ENCODE results near the gene CXCL9.
A peak's percentile ranks its signal among the peaks of the same experiment; 100 is the strongest.
"Not testable (repeated sequence)": the region's sequence is repeated elsewhere in the genome, so short reads cannot be mapped to it uniquely, and the experiment has no call there.

The CXCL9 gene

DNA sequence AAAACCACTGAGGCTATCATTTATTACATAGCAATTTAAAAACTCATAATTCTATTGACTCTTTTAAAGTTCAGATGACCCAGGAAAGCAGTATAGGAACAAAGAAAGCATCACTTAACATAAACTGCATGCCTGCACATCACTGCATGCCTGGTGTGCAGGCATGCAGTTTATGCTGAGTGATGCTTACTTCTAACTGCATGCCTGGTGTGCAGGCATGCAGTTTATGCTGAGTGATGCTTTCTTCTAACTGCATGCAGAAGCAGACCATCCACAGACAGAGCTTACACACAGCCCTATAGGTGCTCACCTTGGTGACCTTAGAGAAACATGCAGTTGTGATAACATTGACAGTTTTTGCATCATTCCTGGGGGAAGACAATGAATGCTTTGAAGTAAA, 33.5 kb downstream of the CXCL9 start (continued):
- TF ChIP-seq ZNF174 (tag by site-specific recombination; IDR thresholded peaks at IDR 0.05): no peak
- TF ChIP-seq, protein P1, sequence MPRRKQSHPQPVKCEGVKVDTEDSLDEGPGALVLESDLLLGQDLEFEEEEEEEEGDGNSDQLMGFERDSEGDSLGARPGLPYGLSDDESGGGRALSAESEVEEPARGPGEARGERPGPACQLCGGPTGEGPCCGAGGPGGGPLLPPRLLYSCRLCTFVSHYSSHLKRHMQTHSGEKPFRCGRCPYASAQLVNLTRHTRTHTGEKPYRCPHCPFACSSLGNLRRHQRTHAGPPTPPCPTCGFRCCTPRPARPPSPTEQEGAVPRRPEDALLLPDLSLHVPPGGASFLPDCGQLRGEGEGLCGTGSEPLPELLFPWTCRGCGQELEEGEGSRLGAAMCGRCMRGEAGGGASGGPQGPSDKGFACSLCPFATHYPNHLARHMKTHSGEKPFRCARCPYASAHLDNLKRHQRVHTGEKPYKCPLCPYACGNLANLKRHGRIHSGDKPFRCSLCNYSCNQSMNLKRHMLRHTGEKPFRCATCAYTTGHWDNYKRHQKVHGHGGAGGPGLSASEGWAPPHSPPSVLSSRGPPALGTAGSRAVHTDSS (tag by site-specific recombination; IDR thresholded peaks at IDR 0.05): no peak
- TF ChIP-seq ZNF155 (tag by site-specific recombination; IDR thresholded peaks at IDR 0.05): no peak
- no peak for TF ChIP-seq RBAK (tag by site-specific recombination; IDR thresholded peaks at IDR 0.05)

DNA sequence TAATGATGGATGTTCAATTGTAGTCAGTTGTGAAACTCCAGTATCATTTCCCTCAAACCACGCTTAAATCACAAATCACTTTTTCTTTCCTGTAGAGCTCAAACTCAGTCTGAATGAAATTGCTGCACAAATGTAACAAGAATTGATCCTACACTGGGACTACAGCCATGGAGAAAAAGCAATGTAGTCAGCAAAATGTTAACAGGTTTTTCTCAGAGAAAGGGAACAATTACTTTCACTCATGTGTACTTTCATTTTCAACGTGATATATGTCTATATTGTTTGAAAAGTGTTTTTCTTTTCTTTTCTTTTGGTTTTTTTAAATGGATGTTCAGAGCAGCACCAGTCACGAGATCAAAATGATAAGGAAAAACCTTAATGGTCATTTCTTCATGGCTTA, 39.2 kb downstream of the CXCL9 start:
- CTCF ChIA-PET: no interaction called here
- no peak overlapping the region for H3K4me3 ChIP-seq (ENCODE audit: low read depth, low read length)
- H3K9me3 ChIP-seq (ENCODE audit: control insufficient read depth, insufficient read depth, low read depth, low read length): no peaks in the 10 kb centered on the region
- H3K4me1 ChIP-seq (ENCODE audit: control insufficient read depth, insufficient read depth, low read length): no peaks in the 10 kb centered on the region
- peaks cover 31 to 97% of the 10 kb centered on the region in 2 experiments for H3K36me3 ChIP-seq (ENCODE audit: control insufficient read depth in 2 of 2, insufficient read depth in 1 of 2, low read length in 2 of 2)
- H3K27ac ChIP-seq (ENCODE audit: extremely low read depth, low read depth, low read length): no peak overlapping the region
- peak; percentile 83 for TF ChIP-seq PRDM1 (tag by site-specific recombination; IDR thresholded peaks at IDR 0.05)
- TF ChIP-seq ZBTB1 (tag by site-specific recombination; IDR thresholded peaks at IDR 0.05): no peak
- TF ChIP-seq, protein P2, sequence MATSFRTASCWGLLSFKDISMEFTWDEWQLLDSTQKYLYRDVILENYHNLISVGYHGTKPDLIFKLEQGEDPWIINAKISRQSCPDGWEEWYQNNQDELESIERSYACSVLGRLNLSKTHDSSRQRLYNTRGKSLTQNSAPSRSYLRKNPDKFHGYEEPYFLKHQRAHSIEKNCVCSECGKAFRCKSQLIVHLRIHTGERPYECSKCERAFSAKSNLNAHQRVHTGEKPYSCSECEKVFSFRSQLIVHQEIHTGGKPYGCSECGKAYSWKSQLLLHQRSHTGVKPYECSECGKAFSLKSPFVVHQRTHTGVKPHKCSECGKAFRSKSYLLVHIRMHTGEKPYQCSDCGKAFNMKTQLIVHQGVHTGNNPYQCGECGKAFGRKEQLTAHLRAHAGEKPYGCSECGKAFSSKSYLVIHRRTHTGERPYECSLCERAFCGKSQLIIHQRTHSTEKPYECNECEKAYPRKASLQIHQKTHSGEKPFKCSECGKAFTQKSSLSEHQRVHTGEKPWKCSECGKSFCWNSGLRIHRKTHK (tag by site-specific recombination; IDR thresholded peaks at IDR 0.05): no peak
- TF ChIP-seq ZNF791 (tag by site-specific recombination; IDR thresholded peaks at IDR 0.05): no peak
- TF ChIP-seq ZNF624 (tag by site-specific recombination; IDR thresholded peaks at IDR 0.05): no peak
- POLR2A ChIA-PET: no interaction called here

DNA sequence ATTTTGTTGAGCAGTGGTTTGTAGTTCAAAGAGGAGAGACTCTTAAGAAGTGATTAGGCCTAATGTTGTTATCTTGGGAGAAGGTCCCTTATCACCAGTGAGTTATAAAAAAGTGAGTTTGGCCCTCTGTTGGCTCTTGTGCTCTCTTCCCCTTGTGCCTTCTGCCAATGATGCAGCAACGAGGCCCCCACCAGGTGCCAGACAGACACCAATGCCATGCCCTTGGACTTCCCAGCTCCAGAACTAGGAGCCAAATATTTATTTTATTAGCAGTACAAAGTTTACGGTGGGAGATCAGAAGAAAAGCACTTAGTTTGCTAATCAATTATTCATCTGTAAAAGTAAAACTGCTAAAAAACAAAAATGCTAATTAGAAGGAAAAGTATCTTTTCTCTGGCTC, 43.8 kb downstream of the CXCL9 start:
- TF ChIP-seq ZNF2 (tag by site-specific recombination; IDR thresholded peaks at IDR 0.05): no peak
- TF ChIP-seq ZFHX2 (tag by site-specific recombination; conservative IDR thresholded peaks at IDR 0.05): no peak
- TF ChIP-seq, protein P3, sequence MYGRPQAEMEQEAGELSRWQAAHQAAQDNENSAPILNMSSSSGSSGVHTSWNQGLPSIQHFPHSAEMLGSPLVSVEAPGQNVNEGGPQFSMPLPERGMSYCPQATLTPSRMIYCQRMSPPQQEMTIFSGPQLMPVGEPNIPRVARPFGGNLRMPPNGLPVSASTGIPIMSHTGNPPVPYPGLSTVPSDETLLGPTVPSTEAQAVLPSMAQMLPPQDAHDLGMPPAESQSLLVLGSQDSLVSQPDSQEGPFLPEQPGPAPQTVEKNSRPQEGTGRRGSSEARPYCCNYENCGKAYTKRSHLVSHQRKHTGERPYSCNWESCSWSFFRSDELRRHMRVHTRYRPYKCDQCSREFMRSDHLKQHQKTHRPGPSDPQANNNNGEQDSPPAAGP (tag by site-specific recombination; IDR thresholded peaks at IDR 0.05): no peak
- TF ChIP-seq REPIN1 (tag by site-specific recombination; IDR thresholded peaks at IDR 0.05; ENCODE audit: low read depth): no peak
- TF ChIP-seq, protein P4, sequence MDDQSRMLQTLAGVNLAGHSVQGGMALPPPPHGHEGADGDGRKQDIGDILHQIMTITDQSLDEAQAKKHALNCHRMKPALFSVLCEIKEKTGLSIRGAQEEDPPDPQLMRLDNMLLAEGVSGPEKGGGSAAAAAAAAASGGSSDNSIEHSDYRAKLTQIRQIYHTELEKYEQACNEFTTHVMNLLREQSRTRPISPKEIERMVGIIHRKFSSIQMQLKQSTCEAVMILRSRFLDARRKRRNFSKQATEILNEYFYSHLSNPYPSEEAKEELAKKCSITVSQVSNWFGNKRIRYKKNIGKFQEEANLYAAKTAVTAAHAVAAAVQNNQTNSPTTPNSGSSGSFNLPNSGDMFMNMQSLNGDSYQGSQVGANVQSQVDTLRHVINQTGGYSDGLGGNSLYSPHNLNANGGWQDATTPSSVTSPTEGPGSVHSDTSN (CRISPR knock-in tag; IDR thresholded peaks at IDR 0.05): no peak
- TF ChIP-seq, protein P5, sequence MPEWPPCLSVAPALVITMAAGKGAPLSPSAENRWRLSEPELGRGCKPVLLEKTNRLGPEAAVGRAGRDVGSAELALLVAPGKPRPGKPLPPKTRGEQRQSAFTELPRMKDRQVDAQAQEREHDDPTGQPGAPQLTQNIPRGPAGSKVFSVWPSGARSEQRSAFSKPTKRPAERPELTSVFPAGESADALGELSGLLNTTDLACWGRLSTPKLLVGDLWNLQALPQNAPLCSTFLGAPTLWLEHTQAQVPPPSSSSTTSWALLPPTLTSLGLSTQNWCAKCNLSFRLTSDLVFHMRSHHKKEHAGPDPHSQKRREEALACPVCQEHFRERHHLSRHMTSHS (tag by site-specific recombination; IDR thresholded peaks at IDR 0.05): no peak
- Histone ChIP-seq H3K36me3 (ENCODE audit: control insufficient read depth in 2 of 2, insufficient read depth in 1 of 2, low read length in 2 of 2) (peaks cover 13 to 96% of the 10 kb centered on the region in 2 experiments), H3K9me3 (ENCODE audit: control insufficient read depth, insufficient read depth, low read depth, low read length) (no peaks in the 10 kb centered on the region), H3K4me1 (ENCODE audit: control insufficient read depth, insufficient read depth, low read length) (no peaks in the 10 kb centered on the region), H3K4me3 (ENCODE audit: low read depth, low read length) (no peak overlapping the region), H3K27ac (ENCODE audit: extremely low read depth, low read depth, low read length) (no peak overlapping the region)
- ChIA-PET POLR2A (no interaction called here), CTCF (no interaction called here)

DNA sequence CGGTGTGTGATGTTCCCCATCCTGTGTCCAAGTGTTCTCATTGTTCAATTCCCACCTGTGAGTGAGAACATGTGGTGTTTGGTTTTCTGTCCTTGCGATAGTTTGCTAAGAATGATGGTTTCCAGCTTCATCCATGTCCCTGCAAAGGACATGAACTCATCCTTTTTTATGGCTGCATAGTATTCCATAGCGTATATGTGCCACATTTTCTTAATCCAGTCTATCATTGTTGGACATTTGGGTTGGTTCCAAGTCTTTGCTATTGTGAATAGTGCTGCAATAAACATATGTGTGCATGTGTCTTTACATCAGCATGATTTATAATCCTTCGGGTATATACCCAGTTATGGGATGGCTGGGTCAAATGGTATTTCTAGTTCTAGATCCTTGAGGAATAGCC, 45.2 kb downstream of the CXCL9 start:
- peak; percentile 95 for TF ChIP-seq ZNF146 (tag by site-specific recombination; IDR thresholded peaks at IDR 0.05)
- TF ChIP-seq, protein P6, sequence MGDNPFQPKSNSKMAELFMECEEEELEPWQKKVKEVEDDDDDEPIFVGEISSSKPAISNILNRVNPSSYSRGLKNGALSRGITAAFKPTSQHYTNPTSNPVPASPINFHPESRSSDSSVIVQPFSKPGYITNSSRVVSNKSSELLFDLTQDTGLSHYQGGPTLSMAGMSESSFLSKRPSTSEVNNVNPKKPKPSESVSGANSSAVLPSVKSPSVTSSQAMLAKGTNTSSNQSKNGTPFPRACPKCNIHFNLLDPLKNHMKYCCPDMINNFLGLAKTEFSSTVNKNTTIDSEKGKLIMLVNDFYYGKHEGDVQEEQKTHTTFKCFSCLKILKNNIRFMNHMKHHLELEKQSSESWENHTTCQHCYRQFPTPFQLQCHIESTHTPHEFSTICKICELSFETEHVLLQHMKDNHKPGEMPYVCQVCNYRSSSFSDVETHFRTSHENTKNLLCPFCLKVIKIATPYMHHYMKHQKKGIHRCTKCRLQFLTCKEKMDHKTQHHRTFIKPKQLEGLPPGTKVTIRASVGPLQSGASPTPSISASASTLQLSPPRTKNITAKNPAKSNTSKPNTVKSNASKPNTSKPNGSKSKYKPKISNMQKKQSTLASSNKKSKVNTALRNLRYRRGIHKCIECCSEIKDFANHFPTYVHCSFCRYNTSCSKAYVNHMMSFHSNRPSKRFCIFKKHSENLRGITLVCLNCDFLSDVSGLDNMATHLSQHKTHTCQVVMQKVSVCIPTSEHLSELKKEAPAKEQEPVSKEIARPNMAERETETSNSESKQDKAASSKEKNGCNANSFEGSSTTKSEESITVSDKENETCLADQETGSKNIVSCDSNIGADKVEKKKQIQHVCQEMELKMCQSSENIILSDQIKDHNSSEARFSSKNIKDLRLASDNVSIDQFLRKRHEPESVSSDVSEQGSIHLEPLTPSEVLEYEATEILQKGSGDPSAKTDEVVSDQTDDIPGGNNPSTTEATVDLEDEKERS (tag by site-specific recombination; IDR thresholded peaks at IDR 0.05): 0 out of 2 replicates have a peak, but pooled peaks have one; percentile 16
- peaks cover 13 to 96% of the 10 kb centered on the region in 2 experiments for H3K36me3 ChIP-seq (ENCODE audit: control insufficient read depth in 2 of 2, insufficient read depth in 1 of 2, low read length in 2 of 2)
- H3K27ac ChIP-seq (ENCODE audit: extremely low read depth, low read depth, low read length); H3K4me3 ChIP-seq (ENCODE audit: low read depth, low read length); H3K9me3 ChIP-seq (ENCODE audit: control insufficient read depth, insufficient read depth, low read depth, low read length); CTCF ChIA-PET; H3K4me1 ChIP-seq (ENCODE audit: control insufficient read depth, insufficient read depth, low read length); POLR2A ChIA-PET: not testable (repeated sequence)

DNA sequence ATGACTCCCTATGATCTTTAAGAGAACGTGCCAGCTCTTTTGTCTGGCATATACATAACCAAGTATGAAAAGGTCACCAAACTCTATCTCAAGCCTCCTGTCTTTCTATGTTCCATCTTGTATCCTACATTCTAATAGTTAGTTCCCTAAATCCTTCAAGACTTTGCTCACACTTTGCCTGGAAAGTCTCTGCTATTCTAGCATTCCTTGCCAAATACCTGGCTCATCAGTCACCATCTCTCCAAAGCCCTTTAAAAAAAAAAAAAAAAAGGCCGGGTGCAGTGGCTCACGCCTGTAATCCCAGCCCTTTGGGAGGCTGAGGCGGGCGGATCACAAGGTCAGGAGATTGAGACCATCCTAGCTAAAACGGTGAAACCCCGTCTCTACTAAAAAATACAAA, 48.8 kb downstream of the CXCL9 start:
- H3K9me3 ChIP-seq (ENCODE audit: control insufficient read depth, insufficient read depth, low read depth, low read length); H3K4me3 ChIP-seq (ENCODE audit: low read depth, low read length); H3K4me1 ChIP-seq (ENCODE audit: control insufficient read depth, insufficient read depth, low read length); POLR2A ChIA-PET; CTCF ChIA-PET; H3K27ac ChIP-seq (ENCODE audit: extremely low read depth, low read depth, low read length): not testable (repeated sequence)
- peaks cover 24 to 94% of the 10 kb centered on the region in 2 experiments; a peak in 2 of 3 replicates for H3K36me3 ChIP-seq (ENCODE audit: control insufficient read depth in 2 of 2, insufficient read depth in 1 of 2, low read length in 2 of 2)

Measured in HEK293 (cell line).